OCI-LY1 (cell line): ENCODE data around the gene BCKDK.

Experiments used
- CTCF ChIP-seq: fragments of 200-600 bp; sonication (generic), shearing (Covaris generic); IDR thresholded peaks from 2 replicates; pipeline ENCODE4 v1.5.1; 2017; ENCODE audit warnings: mild to moderate bottlenecking, antibody characterized with exemption, low read length, moderate library complexity, mixed read lengths
- EZH2 ChIP-seq: fragments of 200-600 bp; sonication (generic), shearing (Covaris generic); IDR thresholded peaks from 2 replicates; pipeline ENCODE4 v1.8.0; 2017; ENCODE audit warnings: borderline replicate concordance, mixed run types, mild to moderate bottlenecking, antibody characterized with exemption, low read length, moderate library complexity, mixed read lengths

DNA sequence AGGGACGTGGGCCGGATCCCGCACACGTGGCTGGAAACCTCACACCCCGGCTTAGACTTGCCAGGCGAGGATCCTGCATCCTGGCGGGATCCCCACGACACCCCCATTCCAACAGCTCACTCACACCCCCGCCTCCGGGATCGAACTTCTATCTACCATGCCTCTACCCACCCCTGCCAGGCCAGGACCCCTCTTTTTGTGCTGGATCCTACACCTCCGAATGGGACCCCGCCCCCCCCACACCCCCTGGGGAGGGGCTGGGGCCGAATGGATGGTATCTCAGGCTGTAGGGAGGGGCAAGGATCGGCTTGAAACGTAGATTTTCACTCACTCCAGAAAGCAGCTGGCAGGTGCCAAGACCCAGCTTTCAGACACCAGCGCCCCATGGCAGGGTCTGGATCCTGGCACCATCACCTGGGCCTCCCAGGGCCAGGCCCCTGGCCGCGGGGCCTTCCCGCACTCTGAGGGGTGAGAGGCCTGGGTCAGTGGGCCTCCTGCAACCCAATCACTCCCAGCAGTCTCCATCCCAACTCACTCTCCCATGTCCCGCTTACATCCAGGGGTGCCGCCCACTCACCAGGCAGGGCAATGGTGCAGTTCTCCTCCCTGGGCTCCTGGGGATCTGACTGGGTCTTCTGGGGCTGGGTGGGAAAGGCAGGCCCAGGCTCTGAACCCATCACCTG lies 35.0 kb downstream of the BCKDK start:
- no peak for TF ChIP-seq CTCF
- TF ChIP-seq EZH2, result no peak
